Right lobe of liver (tissue), 6 donors: Measurements from ENCODE around the gene NEO1. TPM values are rescaled to one million over a fixed set of nuclear protein-coding genes. Genes with fewer than 3 reads are reported as not detected.

Source experiments
- ATAC-seq, 4 donors: fragments of 200-7000 bp; cut with Tn5 transposase; one replicate each; pipeline ENCODE4 v1.9.1; 2020; ENCODE audit warnings: mild to moderate bottlenecking in 4 of 4, moderate library complexity in 4 of 4
- DNase-seq, 3 donors: peaks; one replicate each; pipeline ENCODE4 v3.0.0-alpha.2; 2020
- H3K27ac ChIP-seq, 3 donors: fragments of 200-600 bp; one replicate each; pipeline ENCODE4 v1.8.0; 2022
- H3K27me3 ChIP-seq, 2 donors: fragments of 200-600 bp; one replicate each; pipeline ENCODE4 v1.8.0; 2022
- H3K36me3 ChIP-seq, 4 donors: fragments of 200-600 bp; sonication (generic) in 1 of 4; one replicate each; pipeline versions ENCODE4 v1.5.1 to v1.8.0; 2017 to 2022; ENCODE audit warnings: control low read depth in 1 of 4
- H3K4me1 ChIP-seq, 4 donors: fragments of 200-600 bp; sonication (generic) in 1 of 4; one replicate each; pipeline versions ENCODE4 v1.5.1 to v1.8.0; 2017 to 2022; ENCODE audit warnings: control low read depth in 1 of 4
- H3K4me3 ChIP-seq, 3 donors: fragments of 200-600 bp; one replicate each; pipeline ENCODE4 v1.8.0; 2022
- H3K9me3 ChIP-seq, 4 donors: fragments of 200-600 bp; sonication (generic) in 1 of 4; one replicate each; pipeline versions ENCODE4 v1.5.1 to v1.8.0; 2017 to 2022; ENCODE audit warnings: control low read depth in 1 of 4
- CTCF ChIP-seq, 4 donors: fragments of 200-600 bp in 3 of 4; fragments of 450-650 bp in 1 of 4; IDR thresholded peaks; one replicate each; pipeline versions ENCODE4 v1.5.1 to v1.8.0; 2016 to 2022; ENCODE audit warnings: antibody characterized with exemption in 4 of 4, mild to moderate bottlenecking in 2 of 4
- POLR2A ChIP-seq: fragments of 450-650 bp; IDR thresholded peaks from one replicate; pipeline ENCODE4 v1.6.1; 2017; ENCODE audit warnings: antibody characterized with exemption, mild to moderate bottlenecking
- WGBS: methylation state at CpG from one replicate; pipeline ENCODE4 v1.1.6; 2018; ENCODE audit warnings: low coverage, low lambda C conversion rate; ENCODE audit not compliant: insufficient coverage; ENCODE audit errors: missing lambda C conversion rate; 5-methylcytosine and 5-hydroxymethylcytosine counted together
- intact Hi-C, 2 donors: fragments of 100-400 bp; cut with DNase I; formaldehyde crosslinking; loops; one replicate each; pipeline versions ENCODE4 v1.11.2 to v1.14.1; 2022
- total RNA-seq, 6 experiments: library from RNA; depleted of rRNA in 2 of 6; stranded (reverse); fragments of >200 nt in 2 of 6; fragmentation: NEBNext Ultra II Directional in 3 of 6; extraction: Animal tissue kit (Norgen Biotek cat#: 25700) in 3 of 6; gene quantifications; one replicate each; pipeline versions ENCODE4 v1.1.0 to v1.2.4, GENCODE V29; 2016 to 2023
- donor health status: DM: no; HTN: yes; CAD: no.
- donor health status: DM: no; HTN: no; CAD: no.
- donor health status: DM: no; HTN: no; CAD: no.
- donor health status: DM: no; HTN: yes; CAD: no.
- donor health status: DM: no; HTN: yes; CAD: no.

NEO1 gene
- total RNA-seq, 6 experiments from 2014 or later, result 8.3 to 13.2 (median 10.3) TPM

- H3K36me3 ChIP-seq, result no peaks in the 10 kb centered on the region
- intact Hi-C loops, result no loop called here
- no peak for DNase-seq
- H3K4me3 ChIP-seq, result no peak overlapping the region
- ATAC-seq, result no peak
- WGBS, result 77% methylated on average over 5 of the region's 5 CpGs
- H3K27me3 ChIP-seq, result no peaks in the 10 kb centered on the region
- no peaks in the 10 kb centered on the region for H3K4me1 ChIP-seq
- no peaks in the 10 kb centered on the region for H3K9me3 ChIP-seq
- no peak overlapping the region for H3K27ac ChIP-seq
- TF ChIP-seq POLR2A, result no peak
- no peak for TF ChIP-seq CTCF (IDR thresholded peaks at IDR 0.05)
These were observed 16.8 kb downstream of the NEO1 start for GRCh38 chr15:73069109-73069508.

- TF ChIP-seq CTCF (IDR thresholded peaks at IDR 0.05) (no peak), POLR2A (no peak)
- Histone ChIP-seq H3K4me1 (no peaks in the 10 kb centered on the region), H3K27ac (no peak overlapping the region), H3K27me3 (no peaks in the 10 kb centered on the region), H3K36me3 (no peaks in the 10 kb centered on the region), H3K4me3 (no peak overlapping the region), H3K9me3 (no peaks in the 10 kb centered on the region)
- WGBS, result 89% methylated on average over 3 of the region's 3 CpGs
- no peak for DNase-seq
- intact Hi-C loops, result no loop called here
- ATAC-seq, result no peak
These were observed 20.6 kb downstream of the NEO1 start for GRCh38 chr15:73072894-73073293.

- Histone ChIP-seq H3K36me3 (no peaks in the 10 kb centered on the region), H3K27me3 (no peaks in the 10 kb centered on the region), H3K4me3 (no peak overlapping the region), H3K9me3 (no peaks in the 10 kb centered on the region), H3K27ac (no peak overlapping the region), H3K4me1 (no peaks in the 10 kb centered on the region)
- WGBS, result 63% methylated on average over 4 of the region's 4 CpGs
- DNase-seq (no peak), ATAC-seq (no peak)
- intact Hi-C loops, result no loop called here
- TF ChIP-seq CTCF (IDR thresholded peaks at IDR 0.05) (no peak), POLR2A (no peak)
These were observed 22.0 kb downstream of the NEO1 start for GRCh38 chr15:73074241-73074640.

- Histone ChIP-seq H3K27me3 (no peaks in the 10 kb centered on the region), H3K4me3 (no peak overlapping the region), H3K36me3 (no peaks in the 10 kb centered on the region), H3K4me1 (no peaks in the 10 kb centered on the region), H3K9me3 (no peaks in the 10 kb centered on the region), H3K27ac (no peak overlapping the region)
- intact Hi-C loops, result no loop called here
- 42% methylated on average over 4 of the region's 4 CpGs for WGBS
- DNase-seq, result no peak
- no peak for ATAC-seq
- TF ChIP-seq POLR2A, result no peak
- no peak for TF ChIP-seq CTCF (IDR thresholded peaks at IDR 0.05)
These were observed 23.0 kb downstream of the NEO1 start for GRCh38 chr15:73075160-73075859.
